Superior temporal gyrus (tissue), 1 donor: ENCODE data around the gene KAT5.
"Not testable (repeated sequence)": the region's sequence is repeated elsewhere in the genome, so short reads cannot be mapped to it uniquely, and the experiment has no call there.

Experiments used
- DNase-seq: peaks from one replicate; pipeline ENCODE4 v3.0.0-alpha.2; 2016; ENCODE audit errors: extremely low spot score

The KAT5 gene

DNA sequence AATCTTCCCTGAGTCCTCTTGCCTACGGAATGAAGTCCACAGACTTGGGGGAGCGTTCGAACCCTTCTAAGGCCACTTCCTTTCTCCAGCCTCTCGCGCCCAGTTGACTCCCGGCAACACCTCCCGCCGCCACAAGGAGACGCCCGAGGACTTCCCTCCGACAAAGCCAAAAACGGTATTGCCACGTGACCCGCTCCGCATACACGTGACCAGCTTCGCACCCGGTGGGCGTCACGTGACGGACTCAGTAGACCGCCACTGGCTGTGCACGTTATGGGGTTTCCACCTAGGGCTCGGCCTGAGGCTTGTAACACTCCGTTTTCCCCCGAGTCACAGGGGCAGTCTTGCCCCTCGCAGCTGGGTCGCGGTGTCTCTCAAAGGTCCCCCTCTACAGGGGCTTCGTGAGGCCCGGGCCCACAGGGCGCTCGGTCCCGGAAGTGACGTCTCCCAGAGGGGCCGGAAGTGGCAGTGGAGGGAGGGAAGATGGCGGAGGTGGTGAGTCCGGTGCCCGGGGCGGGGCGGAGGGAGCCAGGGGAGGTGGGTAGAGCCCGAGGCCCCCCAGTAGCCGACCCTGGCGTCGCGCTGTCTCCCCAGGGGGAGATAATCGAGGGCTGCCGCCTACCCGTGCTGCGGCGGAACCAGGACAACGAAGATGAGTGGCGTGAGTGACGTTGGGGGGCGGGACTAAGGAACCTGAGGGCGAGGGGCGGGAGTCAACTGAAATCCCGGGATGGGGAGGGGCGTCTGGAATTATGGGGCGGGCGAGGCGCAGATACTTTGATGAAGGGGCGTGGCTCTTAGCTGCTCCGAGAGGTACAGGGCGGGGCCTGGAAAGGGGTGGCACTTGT lies at the start of gene KAT5:
Gene KAT5, plus strand, starts transcription at position 468 of the 848 bp plus-strand sequence. Its CDS starts 16 bp downstream, at position 484.
- peak; percentile 99 for DNase-seq

DNA sequence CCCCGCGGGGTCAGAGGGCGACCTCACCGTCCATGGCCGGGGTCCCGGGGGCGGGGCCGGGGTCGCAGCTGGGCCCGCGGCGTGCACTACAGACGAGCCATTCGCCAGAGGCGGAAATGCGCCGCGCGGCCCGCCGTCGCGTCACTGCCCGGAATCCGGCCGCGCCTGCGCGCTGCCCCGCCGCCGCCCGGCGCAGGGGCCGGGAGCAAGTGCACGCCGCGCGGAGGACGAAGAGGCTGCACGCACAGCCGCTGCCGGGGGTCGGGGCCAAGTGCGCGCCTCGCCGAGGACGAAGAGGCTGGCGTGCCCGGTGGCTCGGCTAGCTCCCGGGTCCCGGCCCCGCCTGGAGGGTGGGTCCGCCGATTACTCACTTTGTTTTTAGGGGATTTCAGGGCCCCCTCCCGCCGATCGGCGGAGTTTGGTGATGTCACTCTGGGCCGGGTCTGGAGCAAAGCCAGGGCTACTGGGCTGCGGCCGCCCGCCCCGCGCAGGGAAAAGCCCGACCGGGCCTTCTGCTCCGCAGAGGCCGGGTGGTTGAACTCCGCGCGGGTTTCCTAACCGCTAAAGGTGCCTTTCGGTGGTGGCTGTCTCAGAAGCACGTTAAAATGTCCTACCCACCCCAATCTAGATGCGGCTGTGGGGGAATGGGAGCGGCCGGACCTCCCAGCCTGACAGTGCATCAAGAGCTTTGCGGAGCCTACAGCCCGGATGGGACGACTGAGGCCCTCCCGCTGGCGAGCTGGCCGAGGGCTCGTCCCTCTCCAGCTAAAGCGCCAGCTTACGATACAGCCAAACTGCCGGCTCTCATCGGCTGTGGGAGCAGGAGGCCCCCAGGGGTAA lies 49.0 kb upstream of the KAT5 start, which contains the start of gene RELA:
Gene RELA, minus strand, starts transcription at position 118 of the 840 bp plus-strand sequence. Its CDS starts 84 bp downstream, at position 34.
- peak; percentile 96 for DNase-seq

DNA sequence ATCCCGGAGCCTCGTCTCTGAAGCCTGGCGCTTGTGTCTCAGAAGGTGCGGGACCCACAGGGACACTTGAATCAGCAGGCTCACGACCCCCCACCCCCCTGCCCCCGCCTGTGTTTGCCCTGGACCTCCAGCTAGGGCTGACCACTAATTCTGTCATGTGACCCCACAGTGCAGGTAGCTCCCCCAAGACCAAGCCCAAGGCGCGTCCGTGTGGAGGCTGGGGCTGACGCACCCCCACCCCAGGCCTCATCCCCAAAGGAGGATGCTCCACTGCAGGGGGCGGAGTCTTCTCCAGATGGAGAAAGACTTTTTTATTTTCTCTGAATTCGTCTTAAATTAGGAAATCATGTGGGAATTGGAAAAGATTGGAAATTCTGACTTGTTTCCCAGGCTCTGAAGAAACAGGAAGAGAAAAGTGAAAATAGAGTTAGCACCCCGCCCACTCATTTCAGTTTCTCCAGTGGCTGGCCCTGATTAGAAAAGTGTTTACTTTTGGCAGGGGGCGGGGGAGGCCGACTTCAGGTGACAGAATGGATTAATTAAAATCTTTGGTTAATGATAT lies 48.3 kb upstream of the KAT5 start:
- peak; percentile 75 for DNase-seq

- DNase-seq = no peak
Measured at GRCh38 chr11:65672180-65672860, 39.7 kb upstream of the KAT5 start.

DNA sequence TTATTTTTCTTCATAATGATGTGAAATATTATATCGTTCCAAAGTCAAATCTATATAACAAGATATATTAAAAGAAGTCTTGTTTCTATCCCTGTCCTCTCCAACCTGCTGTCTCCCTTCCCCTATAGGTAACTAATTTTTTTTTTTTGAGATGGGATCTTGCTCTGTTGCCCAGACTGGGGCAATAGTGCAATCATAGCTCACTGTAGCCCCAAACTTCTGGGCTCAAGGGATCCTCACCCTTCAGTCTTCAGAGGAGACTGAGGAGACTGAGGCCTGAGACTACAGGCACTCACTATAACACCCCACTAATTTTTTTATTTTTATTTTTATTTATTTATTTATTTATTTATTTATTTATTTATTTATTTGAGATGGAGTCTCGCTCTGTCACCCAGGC lies 39.1 kb upstream of the KAT5 start:
- no peak for DNase-seq

- DNase-seq = no peak
Measured at GRCh38 chr11:65680192-65680743, 31.8 kb upstream of the KAT5 start.

- DNase-seq = not testable (repeated sequence)
Measured at GRCh38 chr11:65683480-65683879, 28.6 kb upstream of the KAT5 start.

GRCh38 chr11:65685981-65686380 lies 26.1 kb upstream of the KAT5 start:
- DNase-seq = no peak

DNA sequence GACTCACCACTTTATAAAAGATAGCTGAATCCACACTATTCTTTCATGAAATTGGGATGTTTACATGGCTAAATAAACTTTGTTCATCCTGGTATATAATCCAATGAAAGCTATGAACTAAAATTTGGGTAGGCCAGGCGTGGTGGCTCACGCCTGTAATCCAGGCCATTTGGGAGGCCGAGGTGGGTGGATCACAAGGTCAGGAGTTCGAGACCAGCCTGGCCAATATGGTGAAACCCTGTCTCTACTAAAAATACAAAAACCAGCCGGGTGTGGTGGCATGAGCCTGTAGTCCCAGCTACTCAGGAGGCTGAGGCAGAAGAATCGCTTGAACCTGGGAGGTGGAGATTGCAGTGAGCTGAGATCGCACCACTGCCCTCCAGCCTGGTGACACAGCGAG lies 20.2 kb upstream of the KAT5 start:
- not testable (repeated sequence) for DNase-seq

DNA sequence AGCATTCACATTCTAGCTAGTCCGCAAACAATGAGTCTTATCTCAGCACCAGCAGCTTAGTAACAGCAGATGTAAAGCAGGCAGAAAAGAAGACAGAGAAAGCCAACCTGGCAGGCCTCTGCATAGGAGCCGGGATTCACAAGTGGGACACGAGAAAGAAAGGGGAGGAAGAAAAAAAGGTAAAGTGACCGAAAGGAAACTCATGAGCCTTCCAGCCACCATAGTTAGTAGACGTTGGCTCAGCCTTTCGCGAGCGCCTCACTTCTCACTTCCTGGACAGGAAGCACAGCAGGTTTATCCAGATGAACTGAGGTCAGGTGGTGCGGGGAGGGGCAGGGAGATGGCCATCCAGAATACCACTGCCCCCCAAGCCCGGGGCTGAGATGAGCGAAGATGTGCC lies 19.7 kb upstream of the KAT5 start:
- no peak for DNase-seq

- peak; percentile 87 for DNase-seq
Measured at GRCh38 chr11:65695459-65696241, 16.4 kb upstream of the KAT5 start.

DNA sequence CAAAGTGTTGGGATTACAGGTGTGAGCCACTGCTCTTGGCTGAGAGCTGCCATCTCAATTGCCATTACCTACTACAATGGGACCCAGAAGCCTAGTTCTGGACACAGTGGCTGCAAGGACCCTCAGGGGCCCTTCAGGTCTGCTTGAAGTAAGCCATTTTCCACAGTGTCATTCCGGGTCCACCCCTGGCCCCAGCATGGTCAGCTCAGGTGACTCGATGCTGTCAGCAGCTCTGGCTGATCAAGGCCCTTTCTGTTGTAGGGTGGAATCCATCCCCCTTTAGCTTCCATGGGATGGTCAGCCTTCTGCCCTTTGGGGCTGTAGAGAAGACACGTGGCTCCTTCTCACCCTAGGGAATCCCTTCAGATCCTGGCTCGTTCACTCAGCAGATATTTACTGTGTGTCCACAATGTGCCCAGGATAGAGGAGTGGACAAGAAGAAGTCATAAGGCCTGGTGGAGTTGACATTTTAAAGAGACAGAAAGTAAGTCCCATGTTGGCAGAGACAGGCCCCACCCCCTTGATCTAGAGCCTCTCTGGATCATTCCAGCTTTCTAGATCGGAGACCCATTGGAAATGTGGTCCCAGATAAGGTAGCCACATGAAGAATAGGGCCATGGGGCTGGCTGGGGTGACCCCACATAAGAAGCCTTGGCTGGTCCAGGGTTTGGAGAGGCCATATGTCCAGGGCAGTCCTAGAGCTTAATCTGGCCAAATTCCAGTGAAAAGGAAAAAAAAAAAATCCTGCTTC lies 15.1 kb upstream of the KAT5 start:
- DNase-seq = no peak

DNA sequence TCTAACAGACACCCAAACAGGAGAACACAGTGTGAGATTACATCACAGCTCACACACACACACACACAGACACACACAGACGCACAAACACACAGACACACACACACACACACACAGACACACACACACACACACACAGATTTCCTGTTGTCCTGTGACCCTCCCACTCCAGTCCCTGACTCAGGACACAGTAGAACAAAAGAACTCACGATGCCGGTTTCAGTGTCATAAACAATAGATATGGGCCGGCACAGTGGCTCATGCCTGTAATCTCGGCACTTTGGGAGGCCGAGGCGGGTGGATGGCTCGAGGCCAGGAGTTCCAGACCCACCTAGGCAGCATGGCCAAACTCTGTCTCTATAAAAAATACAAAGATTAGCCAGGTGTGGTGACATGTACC lies 13.8 kb upstream of the KAT5 start:
- DNase-seq = no peak

DNA sequence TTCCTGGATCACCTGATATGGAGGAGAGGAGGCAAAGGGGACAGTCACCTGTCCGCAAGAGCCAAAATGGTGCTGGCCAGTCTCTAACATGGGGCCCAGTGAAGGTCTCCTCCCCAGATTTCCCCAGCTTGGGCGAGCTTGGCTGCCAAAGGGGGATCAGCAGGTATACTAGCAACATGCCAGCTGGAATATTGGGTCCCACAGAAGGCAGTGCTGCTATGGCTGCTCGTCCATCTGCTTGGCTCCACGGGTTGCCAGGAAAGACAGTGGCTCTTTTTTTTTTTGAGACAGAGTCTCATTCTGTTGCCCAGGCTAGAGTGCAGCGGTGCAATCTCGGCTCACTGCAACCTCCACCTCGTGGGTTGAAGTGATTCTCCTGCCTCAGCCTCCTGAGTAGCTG lies 12.7 kb upstream of the KAT5 start:
- DNase-seq = no peak

DNA sequence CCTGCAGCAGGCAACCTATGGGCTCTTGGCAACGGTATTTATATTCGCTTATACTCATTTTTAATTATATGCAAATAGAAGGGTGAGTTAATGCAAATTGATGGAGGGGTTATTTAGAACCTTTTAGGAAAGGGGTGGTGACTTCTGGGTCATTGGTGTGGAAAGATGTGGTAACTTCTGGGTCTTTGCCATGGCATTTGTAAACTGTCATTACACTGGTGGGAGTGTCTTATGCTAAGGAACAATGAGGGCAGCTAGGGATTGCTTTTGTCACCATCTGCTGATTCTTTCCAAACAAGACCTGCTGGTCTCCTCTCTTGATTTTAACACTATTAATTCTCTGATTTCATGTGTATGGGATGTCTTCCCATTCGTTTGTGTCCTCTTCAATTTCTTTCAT lies 11.7 kb upstream of the KAT5 start:
- DNase-seq = no peak

GRCh38 chr11:65701686-65702085 lies 10.4 kb upstream of the KAT5 start:
- DNase-seq = no peak

GRCh38 chr11:65703846-65704245 lies 8.2 kb upstream of the KAT5 start:
- no peak for DNase-seq

DNA sequence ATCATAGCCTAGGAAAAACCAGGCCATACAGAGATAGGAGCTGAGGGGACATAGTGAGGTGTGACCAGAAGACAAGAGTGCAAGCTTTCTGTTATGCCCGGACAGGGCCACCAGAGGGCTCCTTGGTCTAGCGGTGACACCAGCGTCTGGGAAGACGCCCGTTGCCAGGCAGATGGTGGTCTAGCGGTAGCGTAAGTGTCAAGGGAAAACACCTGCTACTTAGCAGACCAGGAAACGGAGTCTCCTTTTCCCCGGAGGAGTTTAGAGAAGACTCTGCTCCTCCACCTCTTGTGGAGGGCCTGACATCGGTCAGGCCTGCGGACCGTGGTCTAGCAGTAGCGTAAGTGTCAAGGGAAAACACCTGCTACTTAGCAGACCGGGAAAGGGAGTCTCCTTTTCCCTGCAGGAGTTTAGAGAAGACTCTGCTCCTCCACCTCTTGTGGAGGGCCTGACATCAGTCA lies 5.7 kb upstream of the KAT5 start:
- peak; percentile 70 for DNase-seq

GRCh38 chr11:65707002-65707401 lies 5.0 kb upstream of the KAT5 start:
- DNase-seq = not testable (repeated sequence)

DNA sequence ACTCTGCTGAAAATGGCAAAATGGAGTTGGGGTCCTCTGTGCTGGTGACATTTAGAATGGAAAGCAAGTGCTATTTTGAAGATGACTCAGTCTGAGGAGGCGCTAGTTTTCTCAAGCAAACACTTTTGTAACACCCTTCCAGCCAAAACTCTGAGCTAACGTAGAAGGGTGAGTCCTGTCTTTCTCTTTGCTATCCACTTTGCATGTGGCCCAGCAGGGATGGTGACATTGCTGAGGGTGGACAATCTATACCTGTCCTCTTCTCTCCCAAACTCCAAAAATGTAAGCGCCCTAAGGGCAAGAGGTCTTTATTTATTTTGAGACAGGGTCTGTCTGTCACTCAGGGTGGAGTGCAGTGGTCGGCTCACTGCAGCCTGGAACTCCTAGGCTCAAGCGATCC lies 3.6 kb upstream of the KAT5 start:
- DNase-seq = no peak
